ENCODE data around the gene SLC66A1. TPM values are rescaled to one million over a fixed set of nuclear protein-coding genes. Genes with fewer than 3 reads are reported as not detected.
A peak's percentile ranks its signal among the peaks of the same experiment; 100 is the strongest.

SLC66A1 gene
- total RNA-seq, 4 donors from 2014 or later, result 6.8 to 14.3 (median 10.3) TPM

- Histone ChIP-seq H3K36me3 (peaks cover 9 to 31% (median 14%) of the 10 kb centered on the region in 3 donors), H3K4me1 (peaks cover 16 to 69% (median 17%) of the 10 kb centered on the region in 3 donors), H3K27ac (peak overlapping the region in 3 of 4 donors; percentile 69 to 87 (median 85)), H3K4me3 (peak overlapping the region; percentile 71 to 98 (median 89)), H3K27me3 (no peaks in the 10 kb centered on the region), H3K9me3 (no peaks in the 10 kb centered on the region)
- WGBS, 2 donors, result 29 to 37% methylated on average over 8 to 13 of the region's 13 CpGs
- intact Hi-C loops (cut with DNase I), result no loop called here
- no peak for DNase-seq
- no peak for TF ChIP-seq POLR2A (IDR thresholded peaks at IDR 0.05)
- TF ChIP-seq, protein P1, sequence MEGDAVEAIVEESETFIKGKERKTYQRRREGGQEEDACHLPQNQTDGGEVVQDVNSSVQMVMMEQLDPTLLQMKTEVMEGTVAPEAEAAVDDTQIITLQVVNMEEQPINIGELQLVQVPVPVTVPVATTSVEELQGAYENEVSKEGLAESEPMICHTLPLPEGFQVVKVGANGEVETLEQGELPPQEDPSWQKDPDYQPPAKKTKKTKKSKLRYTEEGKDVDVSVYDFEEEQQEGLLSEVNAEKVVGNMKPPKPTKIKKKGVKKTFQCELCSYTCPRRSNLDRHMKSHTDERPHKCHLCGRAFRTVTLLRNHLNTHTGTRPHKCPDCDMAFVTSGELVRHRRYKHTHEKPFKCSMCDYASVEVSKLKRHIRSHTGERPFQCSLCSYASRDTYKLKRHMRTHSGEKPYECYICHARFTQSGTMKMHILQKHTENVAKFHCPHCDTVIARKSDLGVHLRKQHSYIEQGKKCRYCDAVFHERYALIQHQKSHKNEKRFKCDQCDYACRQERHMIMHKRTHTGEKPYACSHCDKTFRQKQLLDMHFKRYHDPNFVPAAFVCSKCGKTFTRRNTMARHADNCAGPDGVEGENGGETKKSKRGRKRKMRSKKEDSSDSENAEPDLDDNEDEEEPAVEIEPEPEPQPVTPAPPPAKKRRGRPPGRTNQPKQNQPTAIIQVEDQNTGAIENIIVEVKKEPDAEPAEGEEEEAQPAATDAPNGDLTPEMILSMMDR (IDR thresholded peaks at IDR 0.05), result no peak
Measured at GRCh38 chr1:19310720-19311502, 1.2 kb upstream of the SLC66A1 start.

DNA sequence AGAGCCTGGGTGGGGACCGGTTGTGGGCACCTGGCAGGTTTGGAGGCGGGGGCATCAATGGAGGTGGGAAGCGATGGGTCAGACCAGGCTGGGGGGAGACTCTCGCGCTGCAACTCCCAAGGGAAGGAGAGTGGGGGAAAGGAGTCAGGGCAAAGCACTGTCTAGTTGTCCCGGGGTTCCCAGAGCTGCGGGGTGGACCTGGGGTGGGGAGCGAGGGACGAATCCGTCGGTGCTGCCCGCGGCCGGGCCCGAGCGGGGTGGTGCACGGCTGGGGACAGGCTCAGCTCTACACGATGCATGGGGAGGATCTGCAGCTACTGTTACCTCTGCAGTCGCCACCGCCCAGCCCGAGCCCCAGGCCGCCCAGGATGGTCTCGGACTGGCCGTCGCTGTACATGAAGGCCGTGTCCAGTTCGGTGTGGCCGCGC lies 609 bp upstream of the SLC66A1 start:
- H3K4me1 ChIP-seq, result peaks cover 16 to 69% (median 17%) of the 10 kb centered on the region in 3 donors
- WGBS, 2 donors, result 0 to 1% methylated on average over 7 to 8 of the region's 29 CpGs

DNA sequence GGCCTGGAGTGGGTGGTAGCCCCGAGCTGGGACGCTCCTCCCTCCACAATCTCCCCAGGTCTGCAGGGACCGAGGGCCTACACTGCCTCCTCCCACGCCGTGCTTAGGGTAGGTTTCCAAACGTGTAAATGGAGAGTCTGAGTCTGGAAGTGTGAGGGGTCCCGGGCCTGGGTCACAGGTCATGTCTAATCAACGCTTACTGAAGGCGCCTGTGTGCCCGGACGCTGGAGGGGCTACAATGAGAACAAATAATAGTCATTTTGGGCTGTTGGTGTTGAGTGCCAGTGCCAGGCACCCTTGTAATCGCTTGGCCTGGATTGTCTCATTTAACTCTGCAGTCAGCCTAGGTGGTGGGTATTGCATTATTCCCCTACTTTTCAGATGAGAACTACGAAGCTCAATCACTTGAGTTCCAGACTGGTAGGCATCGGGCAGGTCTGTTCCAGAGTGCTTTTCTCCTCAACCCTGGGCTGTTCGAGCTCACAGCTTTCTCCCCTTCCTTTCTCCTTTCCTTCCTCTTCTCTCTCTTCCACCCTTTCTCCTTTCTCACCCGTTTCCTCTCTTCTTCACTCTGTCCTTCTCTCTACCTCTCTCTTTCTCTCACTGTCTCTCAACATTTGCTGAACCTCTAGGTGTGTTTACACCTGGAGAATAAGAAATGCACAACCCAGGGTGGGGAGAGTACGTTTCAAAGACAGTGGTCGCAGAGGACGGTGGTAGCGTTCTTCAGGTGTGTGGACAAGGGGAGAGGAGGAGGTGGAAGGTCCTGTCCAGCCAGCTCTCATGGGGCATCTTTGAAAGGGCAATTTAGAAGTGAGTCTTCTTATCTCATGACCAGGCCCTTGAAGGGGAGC lies 883 bp downstream of the SLC66A1 start:
- WGBS, 2 donors, result 47 to 56% methylated on average over 14 to 18 of the region's 20 CpGs
- peaks cover 16 to 66% (median 17%) of the 10 kb centered on the region in 3 donors for H3K4me1 ChIP-seq

More for the DNA sequence above, 609 bp upstream of the SLC66A1 start:
- peaks cover 8 to 25% (median 14%) of the 10 kb centered on the region in 3 donors for H3K36me3 ChIP-seq
- H3K4me3 ChIP-seq, result peak overlapping the region; percentile 71 to 98 (median 89)
- no peak for DNase-seq
- H3K27ac ChIP-seq, result peak overlapping the region; percentile 69 to 91 (median 86)
- no peak for TF ChIP-seq POLR2A (IDR thresholded peaks at IDR 0.05)
- TF ChIP-seq, protein P1 (IDR thresholded peaks at IDR 0.05), result no peak
- intact Hi-C loops (cut with DNase I), result no loop called here
- no peaks in the 10 kb centered on the region for H3K27me3 ChIP-seq
- H3K9me3 ChIP-seq, result no peaks in the 10 kb centered on the region

DNA sequence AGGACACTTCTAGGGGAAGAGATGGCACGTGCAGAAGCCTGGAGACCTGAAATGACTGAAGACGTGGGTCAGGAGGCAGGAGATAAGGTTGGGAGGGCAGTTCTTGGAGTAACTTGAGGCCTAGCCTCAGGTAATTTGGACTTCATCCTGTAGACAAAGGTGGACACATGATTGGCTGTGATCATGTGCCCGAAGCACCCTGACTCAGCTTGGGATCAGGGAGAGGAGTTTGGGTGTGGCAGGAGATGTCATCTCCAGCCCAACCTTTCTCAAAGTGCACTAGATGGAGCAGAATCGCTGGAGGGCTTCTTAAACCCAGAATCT lies 1.5 kb downstream of the SLC66A1 start:
- Histone ChIP-seq H3K4me3 (no peak overlapping the region), H3K27me3 (no peaks in the 10 kb centered on the region), H3K4me1 (peaks cover 16 to 65% (median 17%) of the 10 kb centered on the region in 3 donors), H3K36me3 (peaks cover 0 to 21% (median 0%) of the 10 kb centered on the region in 3 donors), H3K27ac (peak overlapping the region in 1 of 4 donors; percentile 87), H3K9me3 (no peaks in the 10 kb centered on the region)
- WGBS, 2 donors, result 77 to 83% methylated on average over 4 of the region's 4 CpGs
- no peak for TF ChIP-seq POLR2A (IDR thresholded peaks at IDR 0.05)
- TF ChIP-seq, protein P1 (IDR thresholded peaks at IDR 0.05), result no peak
- intact Hi-C loops (cut with DNase I), result no loop called here
- no peak for DNase-seq

More for the DNA sequence above, 883 bp downstream of the SLC66A1 start:
- intact Hi-C loops (cut with DNase I), result no loop called here
- DNase-seq, result no peak
- no peak for TF ChIP-seq POLR2A (IDR thresholded peaks at IDR 0.05)
- TF ChIP-seq, protein P1 (IDR thresholded peaks at IDR 0.05), result no peak
- Histone ChIP-seq H3K27me3 (no peaks in the 10 kb centered on the region), H3K9me3 (no peaks in the 10 kb centered on the region), H3K4me3 (peak overlapping the region; percentile 71 to 98 (median 89)), H3K27ac (peak overlapping the region; percentile 85 to 92 (median 89)), H3K36me3 (peaks cover 4 to 21% (median 4%) of the 10 kb centered on the region in 3 donors)
